ENCODE results near the gene PTGES2. TPM values are rescaled to one million over a fixed set of nuclear protein-coding genes. Genes with fewer than 3 reads are reported as not detected.
A peak's percentile ranks its signal among the peaks of the same experiment; 100 is the strongest.

The PTGES2 gene
- total RNA-seq, 6 donors from 2014 or later: 45.9 to 116 (median 61.1) TPM

GRCh38 chr9:128151309-128152132 is 24.0 kb upstream of the PTGES2 start:
- peak overlapping the region in 1 of 4 donors; percentile 3 for H3K4me3 ChIP-seq
- H3K27ac ChIP-seq: peak overlapping the region in 2 of 4 donors; percentile 28 to 73
- H3K27me3 ChIP-seq: no peaks in the 10 kb centered on the region
- no peak for ATAC-seq (ENCODE audit: low FRiP score in 2 of 2)
- no peak for DNase-seq
- H3K9me3 ChIP-seq: no peaks in the 10 kb centered on the region
- 89 to 93% methylated on average over 14 to 18 of the region's 18 CpGs for WGBS, 2 donors
- no peaks in the 10 kb centered on the region for H3K36me3 ChIP-seq
- peaks cover 16 to 29% (median 22%) of the 10 kb centered on the region in 4 donors for H3K4me1 ChIP-seq
- no peak for TF ChIP-seq POLR2A (IDR thresholded peaks at IDR 0.05)
- TF ChIP-seq POLR2AphosphoS5 (IDR thresholded peaks at IDR 0.05): no peak
- TF ChIP-seq, protein P1, sequence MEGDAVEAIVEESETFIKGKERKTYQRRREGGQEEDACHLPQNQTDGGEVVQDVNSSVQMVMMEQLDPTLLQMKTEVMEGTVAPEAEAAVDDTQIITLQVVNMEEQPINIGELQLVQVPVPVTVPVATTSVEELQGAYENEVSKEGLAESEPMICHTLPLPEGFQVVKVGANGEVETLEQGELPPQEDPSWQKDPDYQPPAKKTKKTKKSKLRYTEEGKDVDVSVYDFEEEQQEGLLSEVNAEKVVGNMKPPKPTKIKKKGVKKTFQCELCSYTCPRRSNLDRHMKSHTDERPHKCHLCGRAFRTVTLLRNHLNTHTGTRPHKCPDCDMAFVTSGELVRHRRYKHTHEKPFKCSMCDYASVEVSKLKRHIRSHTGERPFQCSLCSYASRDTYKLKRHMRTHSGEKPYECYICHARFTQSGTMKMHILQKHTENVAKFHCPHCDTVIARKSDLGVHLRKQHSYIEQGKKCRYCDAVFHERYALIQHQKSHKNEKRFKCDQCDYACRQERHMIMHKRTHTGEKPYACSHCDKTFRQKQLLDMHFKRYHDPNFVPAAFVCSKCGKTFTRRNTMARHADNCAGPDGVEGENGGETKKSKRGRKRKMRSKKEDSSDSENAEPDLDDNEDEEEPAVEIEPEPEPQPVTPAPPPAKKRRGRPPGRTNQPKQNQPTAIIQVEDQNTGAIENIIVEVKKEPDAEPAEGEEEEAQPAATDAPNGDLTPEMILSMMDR (IDR thresholded peaks at IDR 0.05): no peak
- no peak for TF ChIP-seq EP300 (IDR thresholded peaks at IDR 0.05)

DNA sequence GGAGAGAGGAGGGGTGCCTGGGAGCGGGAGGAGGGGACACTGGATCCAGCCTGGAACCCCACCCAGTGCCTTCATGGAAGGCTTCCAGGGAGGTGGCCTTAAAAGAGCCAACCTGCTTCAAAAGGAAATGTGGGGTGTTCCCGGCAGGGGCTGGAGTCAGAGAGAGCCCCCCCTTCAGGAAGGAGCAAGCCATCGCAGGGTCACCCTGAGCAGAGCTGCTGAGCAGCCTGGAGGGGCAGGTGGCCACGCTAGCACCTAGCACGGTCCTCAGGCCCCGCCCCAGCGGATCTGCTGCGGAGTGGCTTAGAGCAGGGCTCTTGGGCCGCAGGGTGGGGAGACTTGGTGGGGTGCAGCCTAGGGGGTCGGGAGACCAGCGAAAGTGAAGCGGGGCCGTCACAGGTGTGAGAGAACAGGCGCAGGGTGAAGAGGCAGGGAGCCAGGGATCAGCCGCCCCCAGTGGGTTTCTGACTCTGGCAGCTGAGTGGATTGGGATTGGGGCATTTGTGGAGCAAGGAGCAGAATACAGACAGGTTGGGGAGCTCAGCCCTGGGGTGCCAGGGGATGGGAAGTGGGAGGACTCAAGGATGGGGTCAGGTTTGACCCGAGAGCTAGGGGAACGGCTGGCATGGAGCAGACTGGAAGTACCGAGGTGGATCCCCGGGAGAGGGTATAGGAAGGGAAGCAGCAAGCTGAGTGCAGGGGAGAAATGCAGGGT is 23.2 kb upstream of the PTGES2 start:
- no peak for TF ChIP-seq POLR2A (IDR thresholded peaks at IDR 0.05)
- TF ChIP-seq POLR2AphosphoS5 (IDR thresholded peaks at IDR 0.05): no peak
- TF ChIP-seq, protein P1 (IDR thresholded peaks at IDR 0.05): peak in 2 of 6 experiments; percentile 15 to 28
- H3K27me3 ChIP-seq: no peaks in the 10 kb centered on the region
- peak overlapping the region in 3 of 4 donors; percentile 73 to 81 (median 77) for H3K27ac ChIP-seq
- peak; percentile 53 to 75 for DNase-seq
- H3K4me1 ChIP-seq: peaks cover 16 to 33% (median 22%) of the 10 kb centered on the region in 4 donors
- H3K36me3 ChIP-seq: no peaks in the 10 kb centered on the region
- no peaks in the 10 kb centered on the region for H3K9me3 ChIP-seq
- peak overlapping the region in 1 of 4 donors; percentile 4 for H3K4me3 ChIP-seq
- WGBS, 2 donors: 61 to 76% methylated on average over 17 to 19 of the region's 19 CpGs
- ATAC-seq (ENCODE audit: low FRiP score in 2 of 2): no peak

- no peaks in the 10 kb centered on the region for H3K36me3 ChIP-seq
- peak overlapping the region in 1 of 4 donors; percentile 4 for H3K4me3 ChIP-seq
- ATAC-seq (ENCODE audit: low FRiP score in 2 of 2) (no peak), DNase-seq (no peak)
- WGBS, 2 donors: 57 to 60% methylated on average over 8 to 11 of the region's 11 CpGs
- H3K27ac ChIP-seq: peak overlapping the region; percentile 66 to 81 (median 75)
- TF ChIP-seq POLR2AphosphoS5 (IDR thresholded peaks at IDR 0.05) (no peak), POLR2A (IDR thresholded peaks at IDR 0.05) (no peak), EP300 (IDR thresholded peaks at IDR 0.05) (no peak)
- TF ChIP-seq, protein P1 (IDR thresholded peaks at IDR 0.05): no peak
- peaks cover 16 to 33% (median 22%) of the 10 kb centered on the region in 4 donors for H3K4me1 ChIP-seq
- H3K27me3 ChIP-seq: no peaks in the 10 kb centered on the region
- H3K9me3 ChIP-seq: no peaks in the 10 kb centered on the region
Observed at GRCh38 chr9:128149951-128150593, 22.5 kb upstream of the PTGES2 start.

- TF ChIP-seq POLR2A (IDR thresholded peaks at IDR 0.05) (peak in 1 of 4 donors; percentile 27), POLR2AphosphoS5 (IDR thresholded peaks at IDR 0.05) (peak; percentile 49 to 62), EP300 (IDR thresholded peaks at IDR 0.05) (peak in 2 of 4 donors; percentile 77 to 86)
- TF ChIP-seq, protein P1 (IDR thresholded peaks at IDR 0.05): no peak
- no peaks in the 10 kb centered on the region for H3K36me3 ChIP-seq
- H3K27ac ChIP-seq: peak within 1 kb of the TSS; percentile 66 to 81 (median 75)
- peaks cover 16 to 33% (median 22%) of the 10 kb centered on the region in 4 donors for H3K4me1 ChIP-seq
- WGBS, 2 donors: 33 to 60% methylated on average over 8 to 9 of the region's 9 CpGs
- peak; percentile 34 to 72 for ATAC-seq (ENCODE audit: low FRiP score in 2 of 2)
- H3K4me3 ChIP-seq: peak within 1 kb of the TSS in 1 of 4 donors; percentile 16
- DNase-seq: peak in 1 of 2 donors; percentile 82
- no peaks in the 10 kb centered on the region for H3K27me3 ChIP-seq
- H3K9me3 ChIP-seq: no peaks in the 10 kb centered on the region
Observed at GRCh38 chr9:128149001-128149701, 21.6 kb upstream of the PTGES2 start, which contains the start of gene LCN2. LCN2 (plus strand) TSS chr9:128149453; CDS start chr9:128149526, 73 bp downstream.

Data from upper lobe of left lung (tissue), 6 donors.